ENCODE data around the gene ANO10. TPM values are rescaled to one million over a fixed set of nuclear protein-coding genes. Genes with fewer than 3 reads are reported as not detected.

The ANO10 gene
- total and polyA plus RNA-seq, 2 donors (not counting 3 experiments of a cell fraction or from before 2014, with no cell fraction given) = 28.4 to 45.8 TPM

GRCh38 chr3:43353393-43353792, 268.4 kb downstream of the ANO10 start:
- no peak overlapping the region for H3K27ac ChIP-seq (ENCODE audit: insufficient read depth, low read depth, low read length)
- no peaks in the 10 kb centered on the region for H3K9me3 ChIP-seq (replicated peaks; ENCODE audit: control insufficient read depth, insufficient read depth, low read length)
- peaks cover 13 to 23% of the 10 kb centered on the region in 2 experiments for H3K36me3 ChIP-seq (ENCODE audit: control insufficient read depth in 2 of 2, extremely low read depth in 1 of 2, insufficient read depth in 2 of 2, low read length in 2 of 2)
- H4K20me1 ChIP-seq (replicated peaks; ENCODE audit: control insufficient read depth, extremely low read depth, insufficient read depth, low read length) = peaks cover 2% of the 10 kb centered on the region
- H3K79me2 ChIP-seq (ENCODE audit: control insufficient read depth, insufficient read depth, low read length) = peaks cover 2% of the 10 kb centered on the region
- POLR2A ChIA-PET = interaction anchor here (1.2 kb wide), 1 partner anchor 20 kb away, joined by 10 read pairs; no protein-coding TSS in a partner anchor
- H3K4me1 ChIP-seq (ENCODE audit: control insufficient read depth, extremely low read depth, insufficient read depth, low read length) = no peaks in the 10 kb centered on the region
- no peak overlapping the region for H2AFZ ChIP-seq (ENCODE audit: low read depth, low read length)
- CTCF ChIA-PET = interaction anchor here (2.1 to 5.6 kb wide), 2 partner anchors 36 to 150 kb away, joined by 5 to 29 read pairs; no protein-coding TSS in a partner anchor
- no peaks in the 10 kb centered on the region for H3K27me3 ChIP-seq (ENCODE audit: control insufficient read depth in 2 of 2, insufficient read depth in 2 of 2, low read length in 2 of 2)
- no peak overlapping the region for H3K4me2 ChIP-seq (ENCODE audit: insufficient read depth, low read length)
- dilution Hi-C loops (cut with MboI; ENCODE audit: extremely low pct_ligation_motif_present, low sequenced_read_pairs) (no loop called here), intact Hi-C loops (cut with micrococcal nuclease) (no loop called here)
- TF ChIP-seq MYC (IDR thresholded peaks at IDR 0.05; ENCODE audit: low read depth, low read length) = no peak
- H3K9me1 ChIP-seq (replicated peaks; ENCODE audit: control insufficient read depth, extremely low read depth, insufficient read depth, low read length) = no peaks in the 10 kb centered on the region
- no peak for DNase-seq (ENCODE audit: low read depth, low spot score)
- no peak overlapping the region for H3K4me3 ChIP-seq (replicated peaks in 1 of 3; ENCODE audit: insufficient read depth in 1 of 3, low read depth in 1 of 3, low read length in 3 of 3)
- no peak for FAIRE-seq
- no TSS peak for BruUV-seq (replicated peaks)
- no peak overlapping the region for H3K9ac ChIP-seq (replicated peaks; ENCODE audit: extremely low read depth, insufficient read depth, low read length)

- Histone ChIP-seq H3K36me3 (ENCODE audit: control insufficient read depth in 2 of 2, extremely low read depth in 1 of 2, insufficient read depth in 2 of 2, low read length in 2 of 2) (peaks cover 38 to 52% of the 10 kb centered on the region in 2 experiments), H3K27me3 (ENCODE audit: control insufficient read depth in 2 of 2, insufficient read depth in 2 of 2, low read length in 2 of 2) (no peaks in the 10 kb centered on the region), H3K27ac (ENCODE audit: insufficient read depth, low read depth, low read length) (no peak overlapping the region), H3K4me2 (ENCODE audit: insufficient read depth, low read length) (no peak overlapping the region), H2AFZ (ENCODE audit: low read depth, low read length) (no peak overlapping the region), H3K9ac (replicated peaks; ENCODE audit: extremely low read depth, insufficient read depth, low read length) (no peak overlapping the region), H3K79me2 (ENCODE audit: control insufficient read depth, insufficient read depth, low read length) (peaks cover 23% of the 10 kb centered on the region), H3K4me1 (ENCODE audit: control insufficient read depth, extremely low read depth, insufficient read depth, low read length) (no peaks in the 10 kb centered on the region), H3K9me3 (replicated peaks; ENCODE audit: control insufficient read depth, insufficient read depth, low read length) (no peaks in the 10 kb centered on the region), H3K4me3 (replicated peaks in 1 of 3; ENCODE audit: insufficient read depth in 1 of 3, low read depth in 1 of 3, low read length in 3 of 3) (no peak overlapping the region), H3K9me1 (replicated peaks; ENCODE audit: control insufficient read depth, extremely low read depth, insufficient read depth, low read length) (no peaks in the 10 kb centered on the region), H4K20me1 (replicated peaks; ENCODE audit: control insufficient read depth, extremely low read depth, insufficient read depth, low read length) (peaks cover 2% of the 10 kb centered on the region)
- dilution Hi-C loops (cut with MboI; ENCODE audit: extremely low pct_ligation_motif_present, low sequenced_read_pairs) (no loop called here), intact Hi-C loops (cut with micrococcal nuclease) (no loop called here)
- TF ChIP-seq MYC (IDR thresholded peaks at IDR 0.05; ENCODE audit: low read depth, low read length) (no peak), POLR2AphosphoS5 (IDR thresholded peaks at IDR 0.05; ENCODE audit: insufficient read depth, low read depth, low read length) (peak; percentile 21)
- POLR2A ChIA-PET = no interaction called here
- FAIRE-seq = no peak
- CTCF ChIA-PET = interaction anchor here (5.4 kb wide), 1 partner anchor 153 kb away, joined by 26 read pairs; no protein-coding TSS in a partner anchor
- no peak for DNase-seq (ENCODE audit: low read depth, low spot score)
- no TSS peak for BruUV-seq (replicated peaks)
Measured at GRCh38 chr3:43349716-43350115, 272.1 kb downstream of the ANO10 start.
